Esophagus squamous epithelium (tissue), 4 donors: ENCODE data around the gene CPSF3.

Experiments used
- POLR2A ChIP-seq, 4 donors: fragments of 450-650 bp; IDR thresholded peaks; one replicate each; pipeline ENCODE4 v1.6.1; 2017; ENCODE audit warnings: antibody characterized with exemption in 4 of 4, mild to moderate bottlenecking in 4 of 4, moderate library complexity in 3 of 4
- TF ChIP-seq, protein P1 (sequence below), 6 experiments: fragments of 450-650 bp in 4 of 6; fragments of 200-600 bp in 2 of 6; sonication (generic) in 2 of 6; IDR thresholded peaks; one replicate each; pipeline ENCODE4 v1.5.1; 2016 to 2019; ENCODE audit warnings: antibody characterized with exemption in 6 of 6, mild to moderate bottlenecking in 4 of 6, moderate library complexity in 4 of 6

DNA sequence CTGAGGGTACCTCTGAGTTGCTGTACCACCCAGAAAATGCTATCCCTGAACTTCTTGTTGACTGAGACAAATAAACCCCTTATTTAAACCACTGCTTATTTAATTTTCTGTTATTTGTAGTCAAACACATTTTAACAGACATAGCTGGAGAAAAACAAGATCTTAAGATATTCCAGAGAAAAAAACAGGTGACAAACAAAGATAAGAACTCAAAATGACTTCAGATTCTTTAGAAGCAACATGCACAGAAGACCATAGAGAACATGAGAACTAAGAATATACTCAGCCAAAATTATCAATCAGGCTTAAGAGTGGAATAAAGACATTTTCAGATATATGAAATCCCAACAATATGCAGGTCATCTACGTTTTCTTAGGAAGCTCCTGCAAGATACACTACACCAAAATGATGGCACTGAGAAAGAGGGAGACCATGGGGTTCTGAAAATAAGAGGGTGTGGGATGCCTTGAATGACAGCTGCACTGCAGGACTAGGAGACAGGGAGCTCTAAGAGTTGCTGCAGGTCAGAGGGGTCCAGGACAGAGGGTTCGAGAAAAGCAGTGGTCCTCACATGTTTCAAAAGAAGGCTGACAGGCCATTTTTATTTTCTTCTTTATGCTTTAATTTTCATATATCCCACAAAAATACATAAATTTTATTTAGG, 93.8 kb downstream of the CPSF3 start:
- TF ChIP-seq POLR2A (IDR thresholded peaks at IDR 0.05): no peak
- TF ChIP-seq, protein P1, sequence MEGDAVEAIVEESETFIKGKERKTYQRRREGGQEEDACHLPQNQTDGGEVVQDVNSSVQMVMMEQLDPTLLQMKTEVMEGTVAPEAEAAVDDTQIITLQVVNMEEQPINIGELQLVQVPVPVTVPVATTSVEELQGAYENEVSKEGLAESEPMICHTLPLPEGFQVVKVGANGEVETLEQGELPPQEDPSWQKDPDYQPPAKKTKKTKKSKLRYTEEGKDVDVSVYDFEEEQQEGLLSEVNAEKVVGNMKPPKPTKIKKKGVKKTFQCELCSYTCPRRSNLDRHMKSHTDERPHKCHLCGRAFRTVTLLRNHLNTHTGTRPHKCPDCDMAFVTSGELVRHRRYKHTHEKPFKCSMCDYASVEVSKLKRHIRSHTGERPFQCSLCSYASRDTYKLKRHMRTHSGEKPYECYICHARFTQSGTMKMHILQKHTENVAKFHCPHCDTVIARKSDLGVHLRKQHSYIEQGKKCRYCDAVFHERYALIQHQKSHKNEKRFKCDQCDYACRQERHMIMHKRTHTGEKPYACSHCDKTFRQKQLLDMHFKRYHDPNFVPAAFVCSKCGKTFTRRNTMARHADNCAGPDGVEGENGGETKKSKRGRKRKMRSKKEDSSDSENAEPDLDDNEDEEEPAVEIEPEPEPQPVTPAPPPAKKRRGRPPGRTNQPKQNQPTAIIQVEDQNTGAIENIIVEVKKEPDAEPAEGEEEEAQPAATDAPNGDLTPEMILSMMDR (IDR thresholded peaks at IDR 0.05): no peak
